ENCODE data around the gene RHBDL1.

The RHBDL1 gene

GRCh38 chr16:674968-675883 is at the start of gene RHBDL1:
TSS of gene RHBDL1 (plus strand) at chr16:675671. CDS start at chr16:675791, 120 bp downstream.
- DNase-seq (ENCODE audit: low read depth), result no peak

DNA sequence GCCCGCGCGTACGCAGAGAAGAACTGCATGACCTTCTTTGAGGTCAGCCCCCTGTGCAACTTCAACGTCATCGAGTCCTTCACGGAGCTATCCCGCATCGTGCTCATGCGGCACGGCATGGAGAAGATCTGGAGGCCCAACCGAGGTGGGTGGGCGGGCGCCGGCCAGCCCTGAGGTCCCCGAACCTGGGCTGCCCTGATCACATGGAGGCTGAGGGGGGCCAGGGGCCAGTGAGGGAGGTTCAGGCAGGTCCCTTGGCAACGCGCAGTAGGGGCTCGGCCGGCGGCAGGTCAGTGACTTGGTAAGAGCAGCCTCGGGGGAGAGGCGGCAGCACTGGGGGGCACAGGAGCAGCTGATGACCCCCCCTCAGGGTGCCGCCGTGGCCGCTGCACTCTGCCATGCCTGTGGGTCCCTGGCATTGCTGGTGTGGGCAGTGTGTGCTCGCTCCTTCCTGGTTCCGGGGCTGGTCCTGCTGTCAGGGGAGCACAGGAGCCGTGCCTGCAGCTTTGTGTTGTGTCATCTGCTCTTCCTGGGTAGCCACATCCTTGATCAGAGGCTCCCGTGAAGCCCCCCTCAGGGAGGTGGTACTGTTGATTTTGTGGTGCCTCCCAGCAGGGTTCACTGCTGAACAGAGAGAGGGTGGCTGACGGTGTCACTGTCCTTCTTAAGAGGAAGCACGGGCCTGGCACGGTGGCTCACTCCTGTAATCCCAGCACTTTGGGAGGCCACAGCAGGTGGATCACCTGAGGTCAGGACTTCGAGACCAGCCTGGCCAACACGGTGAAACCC is 49.3 kb upstream of the RHBDL1 start:
- DNase-seq (ENCODE audit: low read depth), result no peak

DNA sequence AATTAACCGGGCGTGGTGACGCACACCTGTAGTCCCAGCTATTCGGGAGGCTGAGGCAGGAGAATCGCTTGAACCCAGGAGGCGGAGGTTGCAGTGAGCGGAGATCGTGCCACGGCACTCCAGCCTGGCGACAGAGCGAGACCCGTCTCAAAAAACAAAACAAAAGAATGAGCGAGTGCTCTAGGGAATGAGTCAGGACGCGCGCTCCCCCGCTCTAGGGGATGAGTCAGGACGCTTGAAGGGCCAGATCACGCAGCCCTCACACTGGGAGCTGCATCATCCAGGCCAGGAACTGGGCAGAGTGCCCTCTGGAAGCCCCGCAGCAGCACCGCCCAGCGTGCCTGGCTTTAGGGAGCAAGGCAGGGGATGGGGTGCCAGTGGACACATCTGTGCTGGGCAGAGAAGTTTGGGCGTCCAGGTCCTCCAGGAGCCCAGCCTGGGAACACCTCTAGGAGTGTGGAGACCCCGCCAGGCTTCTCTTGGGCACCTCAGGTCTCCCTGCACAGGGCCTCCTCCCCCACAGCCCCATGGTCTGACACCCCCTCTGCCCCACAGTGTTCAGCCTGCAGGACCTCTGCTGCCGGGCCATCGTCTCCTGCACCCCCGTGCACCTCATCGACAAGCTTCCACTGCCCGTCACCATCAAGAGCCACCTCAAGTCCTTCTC is 48.6 kb upstream of the RHBDL1 start:
- DNase-seq (ENCODE audit: low read depth), result no peak

DNA sequence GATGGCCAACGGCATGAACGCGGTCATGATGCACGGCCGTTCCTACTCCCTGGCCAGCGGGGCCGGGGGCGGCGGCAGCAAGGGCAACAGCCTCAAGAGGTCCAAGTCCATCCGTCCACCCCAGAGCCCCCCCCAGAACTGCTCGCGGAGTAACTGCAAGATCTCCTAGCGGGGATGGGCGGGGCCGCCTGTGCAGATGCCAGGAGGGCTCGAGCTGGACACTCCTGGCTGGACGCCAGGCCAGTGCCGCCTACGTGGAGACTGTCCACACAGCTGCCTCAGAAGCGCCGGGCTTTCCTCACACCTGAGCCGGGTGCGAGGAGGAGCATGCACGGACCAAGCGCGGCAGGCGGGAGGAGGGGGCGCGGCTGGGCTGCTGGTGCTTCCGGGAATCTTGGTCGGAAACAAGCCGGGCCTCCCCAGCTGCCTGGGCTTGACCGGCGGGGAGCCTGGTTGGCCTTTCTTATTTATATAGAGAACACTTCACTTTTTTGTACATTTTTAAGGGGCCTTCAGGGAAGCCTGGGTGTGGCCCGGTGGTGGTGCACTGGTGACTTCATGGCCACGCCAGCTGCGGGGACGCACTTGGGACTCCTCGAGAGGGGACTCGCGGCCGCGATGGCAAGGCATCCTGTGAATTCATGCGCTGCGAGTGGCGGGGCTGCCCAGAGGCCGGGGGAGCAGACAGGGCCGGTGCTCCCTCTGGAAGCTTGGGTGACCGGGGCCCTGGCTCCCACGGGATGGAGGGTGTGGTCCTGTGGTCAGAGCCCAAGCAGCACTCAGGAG is 47.8 kb upstream of the RHBDL1 start:
- DNase-seq (ENCODE audit: low read depth), result no peak

- no peak for DNase-seq (ENCODE audit: low read depth)
Observed at GRCh38 chr16:628321-629061, 47.0 kb upstream of the RHBDL1 start.

DNA sequence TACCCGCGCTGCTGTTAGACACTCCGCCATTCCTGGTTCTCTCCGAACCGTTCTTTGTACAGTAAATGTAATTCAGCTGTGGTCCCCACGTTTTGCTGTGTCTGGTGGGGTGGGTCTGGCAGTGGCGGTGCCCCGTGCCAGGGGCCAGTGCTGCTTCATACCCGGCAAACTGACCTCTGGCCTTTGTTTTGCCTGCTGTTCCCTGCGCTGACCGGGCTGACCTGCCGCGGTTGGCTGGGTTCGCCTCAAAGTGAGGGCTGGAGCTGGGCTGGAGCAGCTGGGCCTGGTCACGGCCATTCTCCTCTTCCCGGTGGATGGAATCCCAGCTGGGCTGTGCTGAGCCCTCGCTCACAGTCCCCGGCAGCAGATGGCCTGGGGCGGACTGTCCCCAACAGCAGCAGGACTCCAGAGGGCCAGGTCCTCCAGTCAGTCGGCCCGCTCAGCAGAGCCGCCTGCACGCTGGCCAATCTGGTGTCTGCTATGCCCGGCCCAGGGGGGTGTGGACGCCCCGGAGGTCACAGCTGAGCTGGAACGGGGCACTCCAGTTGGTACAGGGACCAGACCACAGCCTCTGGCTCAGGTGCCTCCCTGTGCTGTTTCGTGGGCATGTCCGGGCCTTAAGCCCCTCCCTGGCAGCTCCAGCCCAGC is 46.2 kb upstream of the RHBDL1 start:
- DNase-seq (ENCODE audit: low read depth), result no peak

DNA sequence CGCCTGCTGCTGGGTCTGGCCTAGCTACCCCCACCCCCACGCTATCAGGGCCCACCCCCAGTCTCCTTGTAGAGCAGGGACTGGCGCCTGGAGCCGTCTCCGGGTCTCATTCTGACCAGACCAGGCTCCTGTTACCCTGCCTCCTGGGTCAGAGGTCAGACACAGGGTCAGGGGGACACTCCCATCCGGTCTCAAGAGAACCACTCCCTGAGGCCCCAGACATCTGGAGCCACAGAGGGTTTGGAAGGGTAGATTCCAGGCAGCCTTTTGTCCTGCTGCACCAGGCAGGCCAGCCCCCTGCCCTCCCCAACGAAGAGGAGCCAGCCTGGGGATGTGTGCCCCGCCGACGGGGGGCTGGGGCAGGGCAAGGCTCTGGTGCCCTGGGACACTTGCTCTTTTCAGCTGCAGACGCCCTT is 45.6 kb upstream of the RHBDL1 start:
- no peak for DNase-seq (ENCODE audit: low read depth)

DNA sequence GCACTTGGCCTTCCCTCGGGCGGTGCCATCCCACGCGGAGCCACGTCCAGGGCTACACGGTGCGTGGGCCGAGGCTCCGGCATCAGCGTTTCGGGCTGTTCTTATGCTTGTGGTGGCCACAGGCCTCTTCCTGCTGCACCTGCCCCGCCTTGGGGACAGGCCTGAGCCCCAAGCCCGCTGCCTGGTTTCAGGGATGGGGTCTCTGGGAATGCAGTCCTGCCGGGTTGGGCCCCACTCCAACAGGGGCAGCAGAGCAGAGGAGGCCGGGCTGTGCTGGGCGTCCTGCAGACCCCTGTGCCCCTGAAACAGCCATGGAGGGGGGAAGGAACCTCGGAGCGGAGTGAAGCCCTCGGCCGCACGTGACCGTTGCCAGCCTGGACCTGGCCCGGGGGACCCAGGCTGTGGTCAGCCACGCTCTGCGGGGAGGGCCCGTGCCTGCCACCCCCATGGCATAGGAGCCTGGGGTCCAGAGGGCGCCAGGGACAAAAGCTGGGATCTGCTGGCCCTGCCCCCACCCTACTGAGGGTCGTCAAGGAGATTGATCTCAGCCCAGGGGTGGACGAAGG is 45.1 kb upstream of the RHBDL1 start:
- DNase-seq (ENCODE audit: low read depth), result no peak

DNA sequence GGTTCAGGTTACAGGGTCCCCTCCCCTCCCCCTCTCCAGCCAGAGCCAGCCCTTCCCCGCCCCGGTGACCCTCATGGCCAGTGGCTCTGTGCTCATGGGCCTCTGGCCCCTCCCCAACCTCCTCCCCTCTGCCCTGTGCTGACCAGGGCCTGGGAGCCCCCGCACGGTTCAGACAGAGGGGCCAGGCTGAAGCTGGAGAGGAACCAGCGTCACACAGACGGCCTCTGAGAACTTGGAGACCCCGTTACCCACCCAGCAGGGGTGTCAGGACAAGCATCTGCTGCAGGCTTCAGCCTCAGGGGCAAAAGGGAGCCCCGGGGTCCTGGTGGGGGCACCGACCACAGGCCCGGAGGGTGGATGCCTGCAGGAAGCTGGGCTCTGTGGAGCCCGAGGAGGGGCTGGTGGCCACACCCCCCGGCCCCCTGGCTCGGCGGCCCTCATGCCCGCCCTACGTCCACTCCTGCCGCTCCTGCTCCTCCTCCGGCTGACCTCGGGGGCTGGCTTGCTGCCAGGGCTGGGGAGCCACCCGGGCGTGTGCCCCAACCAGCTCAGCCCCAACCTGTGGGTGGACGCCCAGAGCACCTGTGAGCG is 44.6 kb upstream of the RHBDL1 start, which contains the start of gene WFIKKN1:
TSS of gene WFIKKN1 (plus strand) at position 171 of the 591 bp plus-strand sequence. CDS start at position 440, 269 bp downstream.
- DNase-seq (ENCODE audit: low read depth), result no peak

- DNase-seq (ENCODE audit: low read depth), result no peak
Observed at GRCh38 chr16:631808-632358, 43.6 kb upstream of the RHBDL1 start.

DNA sequence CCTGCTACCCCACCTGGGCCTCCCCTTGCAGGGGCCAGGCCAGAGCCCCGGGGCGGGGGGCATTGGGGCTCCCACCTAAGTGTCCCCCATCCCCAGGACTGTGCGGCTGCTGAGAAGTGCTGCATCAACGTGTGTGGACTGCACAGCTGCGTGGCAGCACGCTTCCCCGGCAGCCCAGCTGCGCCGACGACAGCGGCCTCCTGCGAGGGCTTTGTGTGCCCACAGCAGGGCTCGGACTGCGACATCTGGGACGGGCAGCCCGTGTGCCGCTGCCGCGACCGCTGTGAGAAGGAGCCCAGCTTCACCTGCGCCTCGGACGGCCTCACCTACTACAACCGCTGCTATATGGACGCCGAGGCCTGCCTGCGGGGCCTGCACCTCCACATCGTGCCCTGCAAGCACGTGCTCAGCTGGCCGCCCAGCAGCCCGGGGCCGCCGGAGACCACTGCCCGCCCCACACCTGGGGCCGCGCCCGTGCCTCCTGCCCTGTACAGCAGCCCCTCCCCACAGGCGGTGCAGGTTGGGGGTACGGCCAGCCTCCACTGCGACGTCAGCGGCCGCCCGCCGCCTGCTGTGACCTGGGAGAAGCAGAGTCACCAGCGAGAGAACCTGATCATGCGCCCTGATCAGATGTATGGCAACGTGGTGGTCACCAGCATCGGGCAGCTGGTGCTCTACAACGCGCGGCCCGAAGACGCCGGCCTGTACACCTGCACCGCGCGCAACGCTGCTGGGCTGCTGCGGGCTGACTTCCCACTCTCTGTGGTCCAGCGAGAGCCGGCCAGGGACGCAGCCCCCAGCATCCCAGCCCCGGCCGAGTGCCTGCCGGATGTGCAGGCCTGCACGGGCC is 42.8 kb upstream of the RHBDL1 start:
- DNase-seq (ENCODE audit: low read depth), result no peak

- no peak for DNase-seq (ENCODE audit: low read depth)
Observed at GRCh38 chr16:633336-634050, 42.0 kb upstream of the RHBDL1 start.

DNA sequence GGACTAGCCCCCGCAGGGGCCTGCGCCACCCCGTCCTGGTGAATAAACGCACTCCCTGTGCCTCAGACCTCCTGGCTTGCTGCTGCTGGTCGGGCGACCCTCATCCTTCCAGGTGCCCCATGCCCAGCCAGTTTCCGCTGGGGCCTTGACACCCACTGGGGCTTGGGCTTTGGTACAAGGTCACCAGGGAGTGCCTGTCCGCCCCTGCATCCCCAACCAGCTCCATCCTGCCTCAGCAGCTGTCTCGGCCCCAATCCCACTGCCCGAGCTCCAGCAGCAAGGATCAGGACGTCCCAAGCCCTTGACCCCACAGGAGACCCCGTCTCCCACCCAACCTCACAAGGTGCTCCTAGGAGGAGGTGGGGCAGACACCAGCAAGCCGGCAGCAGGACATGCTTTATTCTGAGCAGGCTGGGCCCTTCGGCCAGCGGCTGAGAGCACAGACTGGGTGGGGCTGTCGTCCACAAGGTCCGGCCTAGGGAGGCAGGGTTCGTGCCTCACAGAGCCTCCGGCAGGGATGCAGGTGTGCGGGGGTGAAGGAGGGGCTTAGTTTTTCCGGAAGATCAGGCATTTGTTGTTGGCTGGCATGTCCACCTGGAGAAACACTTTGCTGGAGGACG is 41.3 kb upstream of the RHBDL1 start:
- DNase-seq (ENCODE audit: low read depth), result no peak

GRCh38 chr16:634996-635395 is 40.5 kb upstream of the RHBDL1 start:
- DNase-seq (ENCODE audit: low read depth), result no peak

DNA sequence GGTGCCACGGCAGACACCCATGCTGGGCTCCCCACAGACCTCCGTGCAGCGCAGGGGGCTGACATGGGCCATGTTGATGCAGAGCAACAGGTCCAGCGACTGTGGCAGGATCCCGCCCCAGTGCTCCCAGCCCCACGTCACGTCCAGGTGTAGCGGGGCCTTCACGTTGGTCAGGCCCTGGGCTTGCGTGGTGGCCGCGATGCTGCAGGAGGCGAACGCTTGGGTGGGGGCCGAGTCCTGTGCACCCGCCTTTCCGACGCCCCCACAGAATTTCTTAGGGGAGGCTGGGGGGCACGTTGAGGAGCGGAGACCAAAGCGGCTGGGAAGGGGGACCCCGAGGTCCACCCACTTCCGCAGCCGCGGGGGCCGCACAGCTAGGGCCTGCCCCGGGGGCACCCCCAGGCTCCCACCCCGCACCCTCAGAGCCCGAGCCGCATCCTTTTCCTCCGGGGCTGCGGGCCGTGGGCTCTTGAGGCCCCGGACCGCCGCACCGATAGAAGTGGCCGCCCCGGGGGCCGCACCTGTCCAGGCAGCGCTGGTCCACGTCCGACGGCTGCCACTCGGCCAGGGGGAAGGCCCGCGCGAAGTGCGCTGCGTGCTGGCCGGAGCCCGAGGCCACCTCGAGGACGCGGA is 39.8 kb upstream of the RHBDL1 start:
- no peak for DNase-seq (ENCODE audit: low read depth)

- DNase-seq (ENCODE audit: low read depth), result peak; percentile 85
Observed at GRCh38 chr16:636206-637080, 39.0 kb upstream of the RHBDL1 start, which contains the start of gene METTL26. TSS of gene METTL26 (minus strand) at chr16:636305. CDS start at chr16:636290, 15 bp downstream.
